HEK293T (cell line): ENCODE measurements around the gene IL18BP.

Experiments
- ARNT ChIP-seq: fragments of 450-650 bp; IDR thresholded peaks from 2 replicates; pipeline ENCODE4 v1.6.1; 2017; ENCODE audit warnings: mild to moderate bottlenecking
- BHLHE40 ChIP-seq: fragments of 450-650 bp; IDR thresholded peaks from 2 replicates; pipeline ENCODE4 v1.6.1; 2016; ENCODE audit warnings: mild to moderate bottlenecking, moderate library complexity, borderline replicate concordance
- CTBP1 ChIP-seq: fragments of 450-650 bp; IDR thresholded peaks from 2 replicates; pipeline ENCODE4 v1.6.1; 2016; ENCODE audit warnings: borderline replicate concordance
- ELF4 ChIP-seq: fragments of 450-650 bp; IDR thresholded peaks from 2 replicates; pipeline ENCODE4 v1.6.1; 2017; ENCODE audit warnings: antibody characterized with exemption
- FOXA1 ChIP-seq: fragments of 450-650 bp; IDR thresholded peaks from 2 replicates; pipeline ENCODE4 v1.6.1; 2016; ENCODE audit warnings: mild to moderate bottlenecking
- FOXK2 ChIP-seq: fragments of 450-650 bp; IDR thresholded peaks from 2 replicates; pipeline ENCODE4 v1.6.1; 2016; ENCODE audit warnings: mild to moderate bottlenecking
- FOXM1 ChIP-seq: fragments of 450-650 bp; IDR thresholded peaks from 2 replicates; pipeline ENCODE4 v1.6.1; 2017; ENCODE audit warnings: mild to moderate bottlenecking, borderline replicate concordance
- HDGF ChIP-seq: fragments of 450-650 bp; IDR thresholded peaks from 2 replicates; pipeline ENCODE4 v1.6.1; 2017; ENCODE audit warnings: antibody characterized with exemption, borderline replicate concordance
- L3MBTL2 ChIP-seq: fragments of 450-650 bp; conservative IDR thresholded peaks from 2 replicates; pipeline ENCODE4 v1.6.1; 2016; ENCODE audit warnings: mild to moderate bottlenecking
- NFRKB ChIP-seq: fragments of 450-650 bp; IDR thresholded peaks from 2 replicates; pipeline ENCODE4 v1.6.1; 2016; ENCODE audit warnings: mild to moderate bottlenecking, moderate library complexity
- PKNOX1 ChIP-seq: fragments of 450-650 bp; IDR thresholded peaks from 2 replicates; pipeline ENCODE4 v1.6.1; 2016
- SP1 ChIP-seq: fragments of 450-650 bp; IDR thresholded peaks from 2 replicates; pipeline ENCODE4 v1.6.1; 2017
- SUZ12 ChIP-seq: fragments of 450-650 bp; IDR thresholded peaks from 2 replicates; pipeline ENCODE4 v1.6.1; 2016; ENCODE audit warnings: mild to moderate bottlenecking
- ZNF384 ChIP-seq: fragments of 450-650 bp; IDR thresholded peaks from 2 replicates; pipeline ENCODE4 v1.6.1; 2016

GRCh38 chr11:71949034-71949433, 49.7 kb upstream of the IL18BP start:
- TF ChIP-seq ELF4 (no peak), L3MBTL2 (no peak), NFRKB (no peak), BHLHE40 (no peak), CTBP1 (no peak), FOXK2 (no peak), ZNF384 (no peak), SUZ12 (no peak), HDGF (no peak), SP1 (no peak), ARNT (no peak), FOXM1 (no peak), FOXA1 (no peak), PKNOX1 (no peak)
